Measurements from ENCODE around the gene DCLRE1A. TPM values are rescaled to one million over a fixed set of nuclear protein-coding genes. Genes with fewer than 3 reads are reported as not detected.

Gene DCLRE1A
- total and polyA plus RNA-seq, 10 of the 15 experiments (the other 5 are each of a cell fraction or from before 2014, with no cell fraction given) = 4.8 to 29.8 (median 14.0) TPM

GRCh38 chr10:113849140-113849803 lies 4.6 kb downstream of the DCLRE1A start:
- H3K9ac ChIP-seq (ENCODE audit: control insufficient read depth, insufficient read depth, low read length) = no peak overlapping the region
- TF ChIP-seq ZZZ3 (IDR thresholded peaks at IDR 0.05; ENCODE audit: control insufficient read depth, insufficient read length, low read depth) = no peak
- no peak for TF ChIP-seq MTA2 (IDR thresholded peaks at IDR 0.05; ENCODE audit: low read depth)
- no peak for TF ChIP-seq ZBTB40 (IDR thresholded peaks at IDR 0.05; ENCODE audit: borderline replicate concordance)
- TF ChIP-seq USF1 (IDR thresholded peaks at IDR 0.05; ENCODE audit: borderline replicate concordance, extremely low read length, insufficient read depth, low read depth, low read length) = no peak
- no peak for TF ChIP-seq FOXM1 (IDR thresholded peaks at IDR 0.05; ENCODE audit: low read depth, low read length)
- no peak for TF ChIP-seq CREB1 (IDR thresholded peaks at IDR 0.05; ENCODE audit: low read depth)
- TF ChIP-seq CHD1 (IDR thresholded peaks at IDR 0.05; ENCODE audit: low read depth, low read length) = no peak
- no peak for TF ChIP-seq POU2F2 (IDR thresholded peaks at IDR 0.05; ENCODE audit: borderline replicate concordance, low read depth, low read length)
- no peak for TF ChIP-seq MYB (IDR thresholded peaks at IDR 0.05; ENCODE audit: borderline replicate concordance, low read depth, low read length)
- no peak for TF ChIP-seq CBX3 (IDR thresholded peaks at IDR 0.05; ENCODE audit: borderline replicate concordance, low read depth)
- H2AFZ ChIP-seq (ENCODE audit: control insufficient read depth, low read depth, low read length) = no peak overlapping the region
- in situ Hi-C loops (cut with MboI) (no loop called here), intact Hi-C loops (cut with micrococcal nuclease; ENCODE audit: unreplicated experiment) (no loop called here)
- peak overlapping the region; percentile 38; the same call in 1 of the 2 replicates for H3K4me3 ChIP-seq
- H3K9me3 ChIP-seq (replicated peaks; ENCODE audit: control insufficient read depth, insufficient read depth, low read length) = no peaks in the 10 kb centered on the region; the same call in 2 of the 3 replicates
- ChIA-PET POLR2A (interaction anchor here (0.6 to 2.0 kb wide), 3 partner anchors 11 to 118 kb away, joined by 3 to 10 read pairs (median 4); no protein-coding TSS in a partner anchor), CTCF (interaction anchor here (1.0 to 2.0 kb wide), 8 partner anchors 9 to 229 kb away, joined by 3 to 9 read pairs (median 4); no protein-coding TSS in a partner anchor), SMC1A (ENCODE audit: uncharacterized antibody, unreplicated experiment) (interaction anchor here (0.8 to 2.7 kb wide), 19 partner anchors 8 to 253 kb away, joined by 3 to 11 read pairs (median 6); no protein-coding TSS in a partner anchor), RAD21 (ENCODE audit: unreplicated experiment) (interaction anchor here (1.4 to 2.7 kb wide), 5 partner anchors 9 to 253 kb away, joined by 3 to 15 read pairs (median 6); no protein-coding TSS in a partner anchor)
- H3K27me3 ChIP-seq (replicated peaks in 1 of 2; ENCODE audit: control insufficient read depth in 2 of 2, insufficient read depth in 2 of 2, low read length in 1 of 2) = no peaks in the 10 kb centered on the region
- H3K36me3 ChIP-seq (ENCODE audit: control insufficient read depth in 2 of 2, insufficient read depth in 2 of 2, low read length in 1 of 2) = peaks cover 0 to 9% of the 10 kb centered on the region in 2 experiments; a peak in 2 of 4 replicates
- BruUV-seq (replicated peaks) = no TSS peak
- 95% methylated on average over 5 of the region's 5 CpGs for WGBS (ENCODE audit: insufficient coverage, insufficient replicate concordance, low lambda C conversion rate, missing lambda C conversion rate)
- peaks cover 42% of the 10 kb centered on the region for H3K79me2 ChIP-seq (ENCODE audit: control insufficient read depth, insufficient read depth, low read length)
- FAIRE-seq (no peak), DNase-seq (ENCODE audit: low read depth, low spot score) (no peak), ATAC-seq (no peak)
- peaks cover 4% of the 10 kb centered on the region; the same call in 1 of the 2 replicates for H3K4me1 ChIP-seq (ENCODE audit: control insufficient read depth, insufficient read depth, low read length)
- H3K27ac ChIP-seq (ENCODE audit: control insufficient read depth, insufficient read depth) = no peak overlapping the region
- H3K4me2 ChIP-seq (ENCODE audit: control insufficient read depth, insufficient read depth) = peak overlapping the region; percentile 39
- H4K20me1 ChIP-seq (ENCODE audit: control insufficient read depth, insufficient read depth) = no peaks in the 10 kb centered on the region

Data from GM12878 (cell line).